Spleen (tissue), 7 donors: ENCODE measurements around the gene KANK2.

Experiments
- POLR2A ChIP-seq, 3 donors: fragments of 450-650 bp; IDR thresholded peaks; one replicate each; pipeline ENCODE4 v1.5.1; 2017; ENCODE audit warnings: antibody characterized with exemption in 3 of 3, mild to moderate bottlenecking in 1 of 3
- POLR2AphosphoS5 ChIP-seq, 3 donors: sonication (generic); formaldehyde crosslinking; IDR thresholded peaks; one replicate each; pipeline ENCODE4 v1.5.1; 2017; ENCODE audit warnings: antibody characterized with exemption in 3 of 3
- TF ChIP-seq, protein P1 (sequence below), 11 experiments: fragments of 200-600 bp in 7 of 11; fragments of 450-650 bp in 4 of 11; sonication (generic) in 4 of 11; IDR thresholded peaks in 8 of 11; conservative IDR thresholded peaks in 3 of 11; 1 replicate in 7 of 11; 2 replicates in 4 of 11; pipeline versions ENCODE4 v1.4.0 to v1.8.0; 2016 to 2021; ENCODE audit warnings: antibody characterized with exemption in 11 of 11, inconsistent platforms in 4 of 11, mild to moderate bottlenecking in 1 of 11
- donor health status: DM: no; HTN: no; CAD: no; lungs with moderate emphysema.
- donor health status: DM: no; HTN: no; CAD: no.
- donor health status: DM: no; HTN: no; CAD: no.

DNA sequence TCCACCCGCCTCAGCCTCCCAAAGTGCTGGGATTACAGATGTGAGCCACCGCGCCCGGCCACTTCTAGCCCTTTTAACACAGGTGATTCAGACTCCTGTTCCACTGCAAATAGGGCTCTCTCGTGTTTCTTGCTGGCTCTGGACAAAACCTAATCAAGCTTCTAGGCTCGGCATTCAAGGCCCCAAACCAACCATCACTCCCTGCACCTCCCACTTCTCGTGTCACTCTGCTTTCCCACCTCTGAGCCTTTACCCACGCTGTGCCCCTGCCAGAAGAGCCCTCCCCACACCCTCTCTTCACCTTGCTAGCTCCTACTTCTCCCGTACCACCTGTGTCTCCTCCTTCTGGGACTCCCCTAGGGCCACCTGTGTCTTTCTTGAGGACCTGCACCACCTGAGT lies 19.8 kb downstream of the KANK2 start:
- TF ChIP-seq POLR2A (IDR thresholded peaks at IDR 0.05) (no peak), POLR2AphosphoS5 (IDR thresholded peaks at IDR 0.05) (no peak)
- TF ChIP-seq, protein P1, sequence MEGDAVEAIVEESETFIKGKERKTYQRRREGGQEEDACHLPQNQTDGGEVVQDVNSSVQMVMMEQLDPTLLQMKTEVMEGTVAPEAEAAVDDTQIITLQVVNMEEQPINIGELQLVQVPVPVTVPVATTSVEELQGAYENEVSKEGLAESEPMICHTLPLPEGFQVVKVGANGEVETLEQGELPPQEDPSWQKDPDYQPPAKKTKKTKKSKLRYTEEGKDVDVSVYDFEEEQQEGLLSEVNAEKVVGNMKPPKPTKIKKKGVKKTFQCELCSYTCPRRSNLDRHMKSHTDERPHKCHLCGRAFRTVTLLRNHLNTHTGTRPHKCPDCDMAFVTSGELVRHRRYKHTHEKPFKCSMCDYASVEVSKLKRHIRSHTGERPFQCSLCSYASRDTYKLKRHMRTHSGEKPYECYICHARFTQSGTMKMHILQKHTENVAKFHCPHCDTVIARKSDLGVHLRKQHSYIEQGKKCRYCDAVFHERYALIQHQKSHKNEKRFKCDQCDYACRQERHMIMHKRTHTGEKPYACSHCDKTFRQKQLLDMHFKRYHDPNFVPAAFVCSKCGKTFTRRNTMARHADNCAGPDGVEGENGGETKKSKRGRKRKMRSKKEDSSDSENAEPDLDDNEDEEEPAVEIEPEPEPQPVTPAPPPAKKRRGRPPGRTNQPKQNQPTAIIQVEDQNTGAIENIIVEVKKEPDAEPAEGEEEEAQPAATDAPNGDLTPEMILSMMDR (IDR thresholded peaks at IDR 0.05 in 8 of 11, conservative IDR thresholded peaks at IDR 0.05 in 3 of 11): no peak
